T follicular helper cell (primary cell): ENCODE measurements around the gene F12.

ENCODE experiments used
- DNase-seq: peaks from one replicate; pipeline ENCODE4 v3.0.0-alpha.2; 2020; ENCODE audit warnings: low read depth

F12 gene

DNA sequence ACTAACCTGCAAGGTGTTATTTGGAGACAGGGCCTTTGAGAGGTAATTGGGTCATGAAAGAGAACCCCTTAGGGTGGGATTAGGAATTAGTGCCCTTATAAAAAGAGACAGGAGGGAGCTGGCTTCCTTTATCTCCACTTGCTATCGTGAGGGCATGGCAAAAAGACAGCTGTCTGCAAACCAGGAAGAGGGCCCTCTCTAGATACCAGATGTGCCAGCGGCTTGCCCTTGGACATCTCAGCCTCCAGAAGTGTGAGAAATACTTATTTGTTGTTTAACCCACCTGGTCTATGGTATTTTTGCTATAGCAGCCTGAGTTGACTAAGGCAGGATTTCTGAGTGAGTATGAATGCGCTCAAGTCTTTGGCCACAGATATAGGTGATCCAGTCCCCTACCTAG lies 52.6 kb downstream of the F12 start:
- no peak for DNase-seq

DNA sequence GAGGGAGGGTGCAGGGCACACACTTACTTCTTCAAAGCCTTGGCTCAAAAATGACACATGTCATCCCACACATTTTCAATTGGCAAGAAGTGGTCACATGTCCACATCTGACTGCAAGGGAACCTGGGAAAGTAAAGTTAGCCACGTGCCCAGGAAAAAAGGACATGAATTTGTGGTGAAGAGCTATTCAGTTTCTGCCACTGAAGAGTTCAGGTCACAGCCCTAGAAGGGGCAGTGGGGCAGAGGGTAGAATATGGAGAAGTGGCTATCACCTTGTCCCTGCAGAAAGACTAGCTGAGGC lies 53.5 kb downstream of the F12 start:
- DNase-seq, result no peak

DNA sequence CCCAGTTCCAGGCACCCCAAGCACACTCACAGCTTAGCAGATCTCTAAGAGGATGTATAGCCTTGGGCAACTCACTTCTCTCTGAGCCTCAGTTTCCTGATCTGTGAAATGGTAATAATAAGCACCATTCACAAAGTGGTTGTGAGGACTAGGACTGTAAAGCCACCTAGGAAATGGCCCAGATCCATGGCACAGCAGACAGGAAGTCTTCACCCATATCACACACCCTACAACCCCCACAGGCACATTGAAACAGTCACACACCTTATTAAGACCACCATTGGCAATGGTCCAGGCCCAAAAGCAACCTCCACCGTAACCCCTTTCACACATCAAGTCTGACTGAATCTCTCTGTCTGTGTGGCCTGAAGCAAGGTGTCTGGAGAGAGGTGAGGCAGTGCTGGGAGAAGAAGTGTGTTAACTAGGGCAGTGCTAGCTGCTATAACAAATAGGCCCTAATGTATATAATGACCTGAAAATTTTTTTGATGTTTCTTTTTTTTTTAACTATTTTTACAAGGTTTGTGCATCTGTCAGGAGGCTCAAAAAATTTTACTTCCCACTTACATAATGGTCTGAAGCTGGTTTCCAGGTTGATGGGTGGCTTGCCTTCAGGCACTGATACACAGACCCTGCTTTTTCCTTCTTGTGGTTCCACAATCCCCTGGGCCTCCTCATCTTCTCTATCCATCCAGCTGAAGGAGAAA lies 54.0 kb downstream of the F12 start:
- no peak for DNase-seq

DNA sequence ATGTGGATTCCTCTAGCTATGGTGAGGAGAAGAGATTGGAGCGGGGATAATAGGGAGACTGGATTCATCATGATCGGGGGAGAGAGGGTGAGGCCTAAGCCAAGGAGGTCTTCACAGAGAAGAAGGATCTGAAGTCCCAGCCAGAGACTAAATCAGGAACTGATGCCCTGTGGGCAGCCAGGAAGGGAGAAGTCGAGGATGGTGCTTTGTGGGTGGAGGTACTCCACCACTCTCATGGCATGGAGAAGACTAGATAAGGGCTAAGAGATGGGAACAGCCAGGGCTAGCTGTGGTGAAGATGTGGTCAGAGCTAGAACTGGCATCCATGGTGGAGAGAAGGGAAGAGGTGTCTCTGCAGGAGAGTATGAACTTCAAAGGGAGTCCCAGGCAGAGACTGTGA lies 54.7 kb downstream of the F12 start:
- no peak for DNase-seq

DNA sequence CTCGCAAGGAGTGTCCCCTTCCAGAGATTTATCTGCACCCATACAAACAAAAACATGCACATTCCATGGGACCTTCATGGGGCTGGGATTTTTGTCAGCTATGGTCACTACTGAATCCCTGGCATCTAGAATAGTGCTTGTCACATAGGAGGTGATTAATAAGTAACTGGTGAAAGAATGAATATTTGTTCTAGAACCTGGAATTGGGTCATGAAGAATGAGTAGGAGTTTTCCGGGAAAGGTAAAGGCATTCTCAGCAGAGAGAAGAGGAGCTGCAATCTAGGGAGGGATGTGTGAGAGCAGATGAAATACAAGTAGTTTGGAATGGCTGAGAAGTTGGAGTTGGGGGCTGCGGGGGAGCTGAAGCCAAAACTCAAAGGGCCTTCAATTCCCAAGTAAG lies 55.1 kb downstream of the F12 start:
- DNase-seq, result no peak

DNA sequence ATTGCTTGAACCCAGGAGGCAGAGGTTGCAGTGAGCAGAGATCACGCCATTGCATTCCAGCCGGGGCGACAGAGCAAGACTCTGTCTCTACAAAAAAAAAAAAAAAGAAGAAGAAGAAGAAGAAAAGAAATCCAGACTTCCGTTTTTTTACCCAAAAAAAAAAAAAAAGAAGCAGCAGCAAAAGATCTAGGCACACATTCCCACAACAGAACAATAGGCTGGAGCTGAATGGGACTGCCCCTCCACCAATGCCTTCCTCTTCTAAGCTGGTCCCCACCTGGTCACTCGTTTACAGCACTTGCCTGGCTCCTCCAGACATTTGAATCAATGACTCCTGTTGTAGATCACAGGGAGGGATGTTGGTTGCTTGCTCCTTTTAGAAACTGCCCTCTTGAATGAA lies 56.3 kb downstream of the F12 start:
- no peak for DNase-seq
